Astrocyte (in vitro differentiated cells and primary cell): ENCODE results near the gene FGFR3.

Experiments
- EZH2 ChIP-seq: IDR thresholded peaks from 2 replicates; pipeline ENCODE4 v1.6.1; 2012; ENCODE audit warnings: mild to moderate bottlenecking, low read length, inconsistent platforms; ENCODE audit not compliant: insufficient read depth
- TF ChIP-seq, protein P1 (sequence below): IDR thresholded peaks from 2 replicates; pipeline ENCODE4 v1.5.1; 2011; ENCODE audit warnings: low read depth, mild to moderate bottlenecking, inconsistent platforms, low read length, moderate library complexity; ENCODE audit not compliant: insufficient read depth

DNA sequence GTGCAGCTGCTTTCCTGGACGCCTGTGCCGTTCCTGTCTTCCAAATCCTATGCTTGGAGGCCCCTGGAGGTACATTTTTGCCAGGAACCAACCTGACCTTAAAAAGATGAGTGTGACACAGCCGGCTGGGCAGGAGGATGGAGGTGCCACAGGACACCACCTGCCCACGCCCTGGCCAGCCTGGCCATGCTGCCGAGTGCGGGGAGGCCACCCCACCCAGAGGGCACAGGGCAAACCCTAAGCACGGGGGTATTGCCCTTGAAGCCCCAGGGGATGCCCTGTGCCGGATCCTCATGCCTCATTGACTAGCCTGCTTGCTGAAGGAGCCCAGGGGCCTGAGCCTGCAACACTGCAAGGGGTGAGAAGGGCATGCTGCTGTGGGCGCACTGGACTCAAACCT is 20.1 kb downstream of the FGFR3 start:
- TF ChIP-seq, protein P1, sequence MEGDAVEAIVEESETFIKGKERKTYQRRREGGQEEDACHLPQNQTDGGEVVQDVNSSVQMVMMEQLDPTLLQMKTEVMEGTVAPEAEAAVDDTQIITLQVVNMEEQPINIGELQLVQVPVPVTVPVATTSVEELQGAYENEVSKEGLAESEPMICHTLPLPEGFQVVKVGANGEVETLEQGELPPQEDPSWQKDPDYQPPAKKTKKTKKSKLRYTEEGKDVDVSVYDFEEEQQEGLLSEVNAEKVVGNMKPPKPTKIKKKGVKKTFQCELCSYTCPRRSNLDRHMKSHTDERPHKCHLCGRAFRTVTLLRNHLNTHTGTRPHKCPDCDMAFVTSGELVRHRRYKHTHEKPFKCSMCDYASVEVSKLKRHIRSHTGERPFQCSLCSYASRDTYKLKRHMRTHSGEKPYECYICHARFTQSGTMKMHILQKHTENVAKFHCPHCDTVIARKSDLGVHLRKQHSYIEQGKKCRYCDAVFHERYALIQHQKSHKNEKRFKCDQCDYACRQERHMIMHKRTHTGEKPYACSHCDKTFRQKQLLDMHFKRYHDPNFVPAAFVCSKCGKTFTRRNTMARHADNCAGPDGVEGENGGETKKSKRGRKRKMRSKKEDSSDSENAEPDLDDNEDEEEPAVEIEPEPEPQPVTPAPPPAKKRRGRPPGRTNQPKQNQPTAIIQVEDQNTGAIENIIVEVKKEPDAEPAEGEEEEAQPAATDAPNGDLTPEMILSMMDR = no peak
- TF ChIP-seq EZH2 = no peak
